SHP77 treated with DMSO at 0.1 percent for 48 hours (cell line): ENCODE measurements around the gene LRIF1.
"Not testable (repeated sequence)": the region's sequence is repeated elsewhere in the genome, so short reads cannot be mapped to it uniquely, and the experiment has no call there.

ENCODE experiments used
- DNase-seq: peaks from one replicate; lab custom pipeline; 2025; lab: John Stamatoyannopoulos, UW

The LRIF1 gene

GRCh38 chr1:110951161-110951560 is 12.6 kb downstream of the LRIF1 start:
- DNase-seq, result no peak

- no peak for DNase-seq
These were observed 15.5 kb downstream of the LRIF1 start for GRCh38 chr1:110948038-110948810.

GRCh38 chr1:110945626-110946025 is 18.1 kb downstream of the LRIF1 start:
- DNase-seq, result no peak

GRCh38 chr1:110944806-110945205 is 18.9 kb downstream of the LRIF1 start:
- DNase-seq, result no peak

GRCh38 chr1:110936567-110936966 is 27.2 kb downstream of the LRIF1 start:
- DNase-seq, result no peak

GRCh38 chr1:110931097-110931496 is 32.6 kb downstream of the LRIF1 start:
- DNase-seq, result not testable (repeated sequence)

GRCh38 chr1:110928904-110929303 is 34.8 kb downstream of the LRIF1 start:
- no peak for DNase-seq

- DNase-seq, result no peak
These were observed 35.5 kb downstream of the LRIF1 start for GRCh38 chr1:110928191-110928590.

GRCh38 chr1:110927484-110928075 is 36.1 kb downstream of the LRIF1 start:
- DNase-seq, result no peak

GRCh38 chr1:110921953-110922352 is 41.8 kb downstream of the LRIF1 start:
- no peak for DNase-seq

- no peak for DNase-seq
These were observed 45.7 kb downstream of the LRIF1 start for GRCh38 chr1:110918016-110918415.

- DNase-seq, result no peak
These were observed 46.9 kb downstream of the LRIF1 start for GRCh38 chr1:110916669-110917306.

GRCh38 chr1:110916274-110916668 is 47.5 kb downstream of the LRIF1 start:
- no peak for DNase-seq

GRCh38 chr1:110915804-110916203 is 47.9 kb downstream of the LRIF1 start:
- no peak for DNase-seq

GRCh38 chr1:110914676-110915075 is 49.0 kb downstream of the LRIF1 start:
- no peak for DNase-seq

GRCh38 chr1:110912784-110913183 is 50.9 kb downstream of the LRIF1 start:
- DNase-seq, result no peak

- no peak for DNase-seq
These were observed 59.7 kb downstream of the LRIF1 start for GRCh38 chr1:110903853-110904500.

GRCh38 chr1:110902820-110903463 is 60.8 kb downstream of the LRIF1 start:
- no peak for DNase-seq

GRCh38 chr1:110899458-110899843 is 64.3 kb downstream of the LRIF1 start:
- no peak for DNase-seq

- no peak for DNase-seq
These were observed 64.8 kb downstream of the LRIF1 start for GRCh38 chr1:110898734-110899457.

GRCh38 chr1:110897681-110898080 is 66.0 kb downstream of the LRIF1 start:
- no peak for DNase-seq
